Measurements from ENCODE around the gene PIK3R2. TPM values are rescaled to one million over a fixed set of nuclear protein-coding genes. Genes with fewer than 3 reads are reported as not detected.
A peak's percentile ranks its signal among the peaks of the same experiment; 100 is the strongest.

The PIK3R2 gene
- total RNA-seq, 1 experiment from 2014 or later = 42.8 TPM

- Histone ChIP-seq H2BK5ac (ENCODE audit: insufficient read length, low read length) (no peak within 1 kb of the TSS), H3K18ac (ENCODE audit: insufficient read length, low read depth, low read length) (peak within 1 kb of the TSS; percentile 63), H3T11ph (ENCODE audit: low read length) (no peak within 1 kb of the TSS), H4K8ac (replicated peaks; ENCODE audit: insufficient read length, low read depth, low read length) (no peak within 1 kb of the TSS), H3K27ac (ENCODE audit: insufficient read length, low read depth, low read length) (no peak within 1 kb of the TSS), H4K91ac (ENCODE audit: insufficient read length, low read depth, low read length) (no peak within 1 kb of the TSS), H3K4me1 (ENCODE audit: insufficient read depth, low read length) (no peaks in the 10 kb centered on the region; the same call in 1 of the 2 replicates), H3K4me2 (ENCODE audit: insufficient read depth, insufficient read length, low read length) (peak within 1 kb of the TSS; percentile 71), H3K79me1 (ENCODE audit: insufficient read depth, low read depth, low read length, poor library complexity, severe bottlenecking) (no peaks in the 10 kb centered on the region), H3K23me2 (ENCODE audit: insufficient read length, low read depth, low read length, poor library complexity, severe bottlenecking) (peaks cover 10% of the 10 kb centered on the region), H2BK20ac (ENCODE audit: low read depth, low read length, poor library complexity, severe bottlenecking) (no peak within 1 kb of the TSS), H3K56ac (ENCODE audit: insufficient read length, low read depth, low read length) (no peak within 1 kb of the TSS), H2BK120ac (ENCODE audit: low read depth, low read length, poor library complexity, severe bottlenecking) (no peak within 1 kb of the TSS), H3K9me3 (ENCODE audit: control insufficient read depth, low read depth, low read length) (no peaks in the 10 kb centered on the region), H2BK15ac (ENCODE audit: low read depth, low read length) (no peak within 1 kb of the TSS), H2AK5ac (ENCODE audit: insufficient read length, low read length) (no peak within 1 kb of the TSS), H3K27me3 (ENCODE audit: insufficient read depth, low read length) (no peaks in the 10 kb centered on the region), H3K14ac (ENCODE audit: insufficient read depth, low read length) (peak within 1 kb of the TSS; percentile 16; the same call in 1 of the 2 replicates), H3K23ac (ENCODE audit: insufficient read length, low read depth, low read length) (no peak within 1 kb of the TSS), H3K9ac (ENCODE audit: extremely low read depth, insufficient read length, low read length) (peak within 1 kb of the TSS; percentile 24), H3K79me2 (ENCODE audit: insufficient read depth, low read length) (no peaks in the 10 kb centered on the region), H4K20me1 (ENCODE audit: control insufficient read depth, insufficient read depth, insufficient read length) (no peaks in the 10 kb centered on the region), H2BK12ac (ENCODE audit: insufficient read length, low read depth, low read length) (no peak within 1 kb of the TSS), H3K4ac (ENCODE audit: low read depth, low read length) (no peak within 1 kb of the TSS), H4K5ac (ENCODE audit: insufficient read length, low read depth, low read length) (no peak within 1 kb of the TSS), H2AFZ (ENCODE audit: low read length) (no peak within 1 kb of the TSS)
- Mint-ChIP-seq H3K4me3 (peak within 1 kb of the TSS; percentile 76 to 85), H3K27ac (peak within 1 kb of the TSS in 1 of 3 experiments; percentile 61; a peak in 1 of 7 replicates), H3K9me3 (no peaks in the 10 kb centered on the region), H3K36me3 (ENCODE audit: insufficient read depth in 1 of 3, low read depth in 3 of 3) (peaks cover 8 to 38% (median 27%) of the 10 kb centered on the region in 3 experiments), H3K27me3 (ENCODE audit: low read depth) (peaks cover 17% of the 10 kb centered on the region), H3K4me1 (peaks cover 9 to 18% of the 10 kb centered on the region in 2 experiments)
- DNase-seq = peak; percentile 89
- no CpG with 5 or more reads among the region's 47 CpGs for WGBS (ENCODE audit: extremely low coverage, insufficient read length, low lambda C conversion rate)
- TF ChIP-seq CTCF (conservative IDR thresholded peaks at IDR 0.05) = no peak
These were observed 20.8 kb downstream of the PIK3R2 start, which contains the start of gene IFI30 for GRCh38 chr19:18173572-18174288. TSS of gene IFI30 (plus strand) at chr19:18173813. CDS start at chr19:18173842, 29 bp downstream.

Measured in H9 (cell line).